ENCODE data around the gene EXOC6B. TPM values are rescaled to one million over a fixed set of nuclear protein-coding genes. Genes with fewer than 3 reads are reported as not detected.

EXOC6B gene
- total and polyA plus RNA-seq, 8 donors: 22.1 to 30.8 (median 25.9) TPM

GRCh38 chr2:72176281-72176680 is 649.6 kb downstream of the EXOC6B start:
- no peaks in the 10 kb centered on the region for H3K27me3 ChIP-seq

GRCh38 chr2:72175636-72176035 is 650.2 kb downstream of the EXOC6B start:
- no peak for DNase-seq
- intact Hi-C loops (cut with DNase I): no loop called here
- H3K27ac ChIP-seq: no peak overlapping the region
- no peak overlapping the region for H3K4me3 ChIP-seq
- no peaks in the 10 kb centered on the region for H3K4me1 ChIP-seq
- no peaks in the 10 kb centered on the region for H3K9me3 ChIP-seq
- no peak for TF ChIP-seq CTCF (IDR thresholded peaks at IDR 0.05)
- H3K27me3 ChIP-seq: no peaks in the 10 kb centered on the region
- no peak for ATAC-seq
- peaks cover 0 to 29% of the 10 kb centered on the region in 2 donors for H3K36me3 ChIP-seq

More at GRCh38 chr2:72176281-72176680, 649.6 kb downstream of the EXOC6B start:
- intact Hi-C loops (cut with DNase I): no loop called here
- Histone ChIP-seq H3K4me3 (no peak overlapping the region), H3K4me1 (no peaks in the 10 kb centered on the region), H3K36me3 (peaks cover 0 to 29% of the 10 kb centered on the region in 2 donors), H3K27ac (no peak overlapping the region), H3K9me3 (no peaks in the 10 kb centered on the region)
- DNase-seq (no peak), ATAC-seq (no peak)
- TF ChIP-seq CTCF (IDR thresholded peaks at IDR 0.05): no peak

GRCh38 chr2:72173640-72174321 is 652.1 kb downstream of the EXOC6B start:
- TF ChIP-seq CTCF (IDR thresholded peaks at IDR 0.05): no peak
- no peak overlapping the region for H3K4me3 ChIP-seq
- DNase-seq (no peak), ATAC-seq (no peak)
- H3K4me1 ChIP-seq: no peaks in the 10 kb centered on the region
- no peaks in the 10 kb centered on the region for H3K27me3 ChIP-seq
- no peaks in the 10 kb centered on the region for H3K9me3 ChIP-seq
- peaks cover 0 to 23% of the 10 kb centered on the region in 2 donors for H3K36me3 ChIP-seq
- intact Hi-C loops (cut with DNase I): no loop called here
- no peak overlapping the region for H3K27ac ChIP-seq

GRCh38 chr2:72172478-72172877 is 653.4 kb downstream of the EXOC6B start:
- H3K4me1 ChIP-seq: no peaks in the 10 kb centered on the region
- H3K4me3 ChIP-seq: no peak overlapping the region
- H3K27me3 ChIP-seq: no peaks in the 10 kb centered on the region
- ATAC-seq (no peak), DNase-seq (no peak)
- peaks cover 0 to 10% of the 10 kb centered on the region in 2 donors for H3K36me3 ChIP-seq
- no peak for TF ChIP-seq CTCF (IDR thresholded peaks at IDR 0.05)
- no peak overlapping the region for H3K27ac ChIP-seq
- H3K9me3 ChIP-seq: no peaks in the 10 kb centered on the region
- intact Hi-C loops (cut with DNase I): no loop called here

- Histone ChIP-seq H3K4me3 (no peak overlapping the region), H3K36me3 (no peaks in the 10 kb centered on the region), H3K4me1 (no peaks in the 10 kb centered on the region), H3K9me3 (no peaks in the 10 kb centered on the region), H3K27me3 (no peaks in the 10 kb centered on the region), H3K27ac (no peak overlapping the region)
- ATAC-seq (no peak), DNase-seq (no peak)
- intact Hi-C loops (cut with DNase I): no loop called here
- TF ChIP-seq CTCF (IDR thresholded peaks at IDR 0.05): no peak
These were observed 659.6 kb downstream of the EXOC6B start for GRCh38 chr2:72166279-72166678.
